ENCODE results near the gene PSPN.
"Not testable (repeated sequence)": the region's sequence is repeated elsewhere in the genome, so short reads cannot be mapped to it uniquely, and the experiment has no call there.

The PSPN gene

DNA sequence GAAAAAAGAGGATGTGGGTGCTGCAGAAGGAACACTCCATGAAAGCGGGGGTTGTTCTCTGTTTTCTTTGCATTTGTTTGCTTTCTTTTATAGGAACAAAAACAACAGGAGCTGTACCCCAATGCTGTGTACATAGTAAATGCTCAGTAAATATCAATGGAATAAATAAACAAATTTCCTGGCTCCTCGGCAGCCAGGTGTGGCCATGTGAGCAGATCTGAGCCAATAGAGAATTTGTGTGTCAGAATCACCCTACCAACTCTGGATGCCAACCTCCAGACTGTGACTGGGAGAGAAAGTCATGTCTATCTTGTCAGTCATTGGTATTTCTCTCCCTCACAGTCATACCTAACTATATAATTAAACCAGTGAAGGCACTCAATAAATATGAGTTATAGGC is 25.0 kb downstream of the PSPN start:
- no peak for DNase-seq (ENCODE audit: low spot score)
- in situ Hi-C loops (cut with MboI; ENCODE audit: low sequenced_read_pairs, unreplicated experiment): no loop called here
- no peak for TF ChIP-seq CTCF (IDR thresholded peaks at IDR 0.05; ENCODE audit: borderline replicate concordance, control extremely low read depth, extremely low read depth, insufficient read depth, missing control alignments)

GRCh38 chr19:6349271-6349670 is 26.5 kb downstream of the PSPN start:
- in situ Hi-C loops (cut with MboI; ENCODE audit: low sequenced_read_pairs, unreplicated experiment): not testable (repeated sequence)

DNA sequence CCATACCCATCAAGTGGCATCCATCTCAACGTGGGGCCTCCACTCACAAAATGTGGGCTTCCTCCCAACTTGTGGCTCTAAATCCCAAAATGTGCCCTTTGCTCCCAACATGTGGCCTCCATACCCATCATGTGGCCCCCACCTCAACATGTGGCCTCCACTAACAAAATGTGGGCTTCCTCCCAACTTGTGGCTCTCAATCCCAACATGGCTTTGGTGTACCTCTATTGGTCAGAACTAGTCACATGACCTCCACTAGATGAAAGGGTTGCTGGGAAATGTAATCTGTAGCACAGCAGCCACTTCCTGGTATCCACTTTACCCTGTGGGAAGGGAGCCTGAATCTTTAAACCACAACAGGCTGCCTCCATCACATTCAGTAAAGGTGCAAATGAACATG is 32.3 kb downstream of the PSPN start:
- DNase-seq (ENCODE audit: low spot score): no peak
- in situ Hi-C loops (cut with MboI; ENCODE audit: low sequenced_read_pairs, unreplicated experiment): no loop called here
- TF ChIP-seq CTCF (IDR thresholded peaks at IDR 0.05; ENCODE audit: borderline replicate concordance, control extremely low read depth, extremely low read depth, insufficient read depth, missing control alignments): no peak

More at GRCh38 chr19:6349271-6349670, 26.5 kb downstream of the PSPN start:
- DNase-seq (ENCODE audit: low spot score): not testable (repeated sequence)

- peak; percentile 39 for DNase-seq (ENCODE audit: low spot score)
- TF ChIP-seq CTCF (IDR thresholded peaks at IDR 0.05; ENCODE audit: borderline replicate concordance, control extremely low read depth, extremely low read depth, insufficient read depth, missing control alignments): no peak
- in situ Hi-C loops (cut with MboI; ENCODE audit: low sequenced_read_pairs, unreplicated experiment): no loop called here
These were observed 35.1 kb downstream of the PSPN start for GRCh38 chr19:6340493-6341201.

- no peak for TF ChIP-seq CTCF (IDR thresholded peaks at IDR 0.05; ENCODE audit: borderline replicate concordance, control extremely low read depth, extremely low read depth, insufficient read depth, missing control alignments)
- in situ Hi-C loops (cut with MboI; ENCODE audit: low sequenced_read_pairs, unreplicated experiment): no loop called here
- DNase-seq (ENCODE audit: low spot score): no peak
These were observed 41.0 kb downstream of the PSPN start for GRCh38 chr19:6334490-6335285.

DNA sequence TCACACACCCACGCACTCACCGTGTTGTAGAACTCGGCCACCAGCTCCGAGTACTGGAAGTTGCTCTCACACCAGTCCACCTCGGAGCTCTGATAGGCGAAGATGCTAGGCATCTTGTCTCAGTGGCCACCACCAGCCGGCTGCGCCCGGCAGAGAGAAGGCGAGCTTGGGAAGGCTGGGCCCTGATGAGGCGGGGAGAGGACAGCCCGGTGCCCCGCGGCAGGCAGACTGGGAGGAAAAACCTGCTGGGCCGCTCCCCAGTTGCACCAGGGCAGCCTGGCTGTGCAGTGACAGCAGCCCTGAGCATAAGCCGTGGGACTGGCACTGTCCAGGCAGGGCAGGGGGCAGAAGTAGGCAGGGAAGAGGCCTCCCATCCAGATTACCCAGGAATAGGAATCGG is 42.3 kb downstream of the PSPN start, which contains the start of gene ACER1:
TSS of gene ACER1 (minus strand) at position 174 of the 400 bp plus-strand sequence. CDS start at position 113, 61 bp downstream.
- in situ Hi-C loops (cut with MboI; ENCODE audit: low sequenced_read_pairs, unreplicated experiment): no loop called here
- TF ChIP-seq CTCF (IDR thresholded peaks at IDR 0.05; ENCODE audit: borderline replicate concordance, control extremely low read depth, extremely low read depth, insufficient read depth, missing control alignments): no peak
- DNase-seq (ENCODE audit: low spot score): no peak

- TF ChIP-seq CTCF (IDR thresholded peaks at IDR 0.05; ENCODE audit: borderline replicate concordance, control extremely low read depth, extremely low read depth, insufficient read depth, missing control alignments): no peak
- DNase-seq (ENCODE audit: low spot score): no peak
- in situ Hi-C loops (cut with MboI; ENCODE audit: low sequenced_read_pairs, unreplicated experiment): no loop called here
These were observed 48.9 kb downstream of the PSPN start for GRCh38 chr19:6326815-6327214.

Data from GM13976 (cell line).